MM.1S (cell line): ENCODE data around the gene GNG12.

Source experiments
- DNase-seq: peaks from one replicate; pipeline ENCODE4 v3.0.0-alpha.2; 2015
- H2AFZ ChIP-seq: fragments of 300-600 bp; sonication (generic); 2 replicates; pipeline ENCODE4 v1.6.0; 2016; ENCODE audit warnings: antibody characterized with exemption, low read length
- H3F3A ChIP-seq: fragments of 300-600 bp; sonication (generic); 2 replicates; pipeline ENCODE4 v1.6.1; 2016; ENCODE audit warnings: mild to moderate bottlenecking, antibody characterized with exemption, low read length, moderate library complexity, mixed read lengths; ENCODE audit not compliant: insufficient read depth
- H3K27ac ChIP-seq: fragments of 300-600 bp; sonication (generic); 2 replicates; pipeline ENCODE4 v1.5.1; 2016; ENCODE audit warnings: mild to moderate bottlenecking, low read length
- H3K27me3 ChIP-seq: fragments of 300-600 bp; sonication (generic); replicated peaks from 2 replicates; pipeline ENCODE4 v1.6.0; 2016; ENCODE audit warnings: low read length; ENCODE audit not compliant: insufficient read depth
- H3K36me3 ChIP-seq: fragments of 300-600 bp; sonication (generic); replicated peaks from 2 replicates; pipeline ENCODE4 v1.6.1; 2016; ENCODE audit warnings: mild to moderate bottlenecking, low read length, mixed read lengths; ENCODE audit not compliant: insufficient read depth
- H3K4me1 ChIP-seq: fragments of 300-600 bp; sonication (generic); 2 replicates; pipeline ENCODE4 v1.6.1; 2016; ENCODE audit warnings: low read length, mixed read lengths
- H3K4me2 ChIP-seq: fragments of 300-600 bp; sonication (generic); 2 replicates; pipeline ENCODE4 v1.6.0; 2016; ENCODE audit warnings: low read depth, low read length
- H3K4me3 ChIP-seq: fragments of 300-600 bp; sonication (generic); 2 replicates; pipeline ENCODE4 v1.5.1; 2016; ENCODE audit warnings: low read length, mixed read lengths
- H3K79me2 ChIP-seq: fragments of 300-600 bp; sonication (generic); 2 replicates; pipeline ENCODE4 v1.6.1; 2016; ENCODE audit warnings: mixed run types, low read length, mixed read lengths
- H3K9ac ChIP-seq: fragments of 300-600 bp; sonication (generic); 2 replicates; pipeline ENCODE4 v1.6.1; 2016; ENCODE audit warnings: low read length, mixed read lengths
- H3K9me2 ChIP-seq: fragments of 300-600 bp; sonication (generic); replicated peaks from 2 replicates; pipeline ENCODE4 v1.6.1; 2016; ENCODE audit warnings: mild to moderate bottlenecking, low read length, mixed read lengths; ENCODE audit not compliant: insufficient read depth
- H3K9me3 ChIP-seq: fragments of 300-600 bp; sonication (generic); replicated peaks from 2 replicates; pipeline ENCODE4 v1.6.1; 2016; ENCODE audit warnings: mild to moderate bottlenecking, low read length, mixed read lengths; ENCODE audit not compliant: insufficient read depth
- H4K20me1 ChIP-seq: fragments of 300-600 bp; sonication (generic); 2 replicates; pipeline ENCODE4 v1.6.1; 2016; ENCODE audit warnings: mild to moderate bottlenecking, low read length, moderate library complexity, mixed read lengths; ENCODE audit not compliant: insufficient read depth
- CTCF ChIP-seq: fragments of 300-600 bp; sonication (generic); IDR thresholded peaks from 2 replicates; pipeline ENCODE4 v1.5.1; 2016; ENCODE audit warnings: antibody characterized with exemption, low read length, mixed read lengths
- EZH2 ChIP-seq: fragments of 300-600 bp; sonication (generic); optimal IDR thresholded peaks from 2 replicates; pipeline ENCODE3; 2017; ENCODE audit warnings: low read depth, mild to moderate bottlenecking, antibody characterized with exemption, low read length, mixed read lengths
- EZH2phosphoT487 ChIP-seq: fragments of 300-600 bp; sonication (generic); IDR thresholded peaks from 2 replicates; pipeline ENCODE4 v1.6.1; 2018; ENCODE audit warnings: antibody characterized with exemption, low read length

GNG12 gene

GRCh38 chr1:67724928-67725560, 108.2 kb downstream of the GNG12 start:
- Histone ChIP-seq H3K9me3 (no peaks in the 10 kb centered on the region), H2AFZ (no peak overlapping the region), H3K27ac (no peak overlapping the region), H3K4me1 (peaks cover 12% of the 10 kb centered on the region), H4K20me1 (no peaks in the 10 kb centered on the region), H3K9ac (no peak overlapping the region), H3K4me2 (no peak overlapping the region), H3K36me3 (no peaks in the 10 kb centered on the region), H3K79me2 (no peaks in the 10 kb centered on the region), H3K27me3 (no peaks in the 10 kb centered on the region), H3K9me2 (no peaks in the 10 kb centered on the region), H3F3A (no peaks in the 10 kb centered on the region), H3K4me3 (no peak overlapping the region)
- TF ChIP-seq EZH2phosphoT487, result no peak
- TF ChIP-seq CTCF, result no peak
- TF ChIP-seq EZH2, result no peak
- DNase-seq, result no peak

GRCh38 chr1:67723620-67724019, 109.6 kb downstream of the GNG12 start:
- H3K27me3 ChIP-seq, result no peaks in the 10 kb centered on the region
- no peaks in the 10 kb centered on the region for H3F3A ChIP-seq
- H3K4me1 ChIP-seq, result peaks cover 12% of the 10 kb centered on the region
- H3K4me2 ChIP-seq, result no peak overlapping the region
- no peaks in the 10 kb centered on the region for H3K79me2 ChIP-seq
- H3K9ac ChIP-seq, result no peak overlapping the region
- no peaks in the 10 kb centered on the region for H3K9me2 ChIP-seq
- H3K36me3 ChIP-seq, result no peaks in the 10 kb centered on the region
- DNase-seq, result no peak
- TF ChIP-seq EZH2phosphoT487 (no peak), CTCF (no peak), EZH2 (no peak)
- no peaks in the 10 kb centered on the region for H4K20me1 ChIP-seq
- H3K4me3 ChIP-seq, result no peak overlapping the region
- H2AFZ ChIP-seq, result no peak overlapping the region
- H3K9me3 ChIP-seq, result no peaks in the 10 kb centered on the region
- H3K27ac ChIP-seq, result no peak overlapping the region

GRCh38 chr1:67723126-67723525, 110.1 kb downstream of the GNG12 start:
- H3K27ac ChIP-seq, result no peak overlapping the region
- no peak for TF ChIP-seq CTCF
- TF ChIP-seq EZH2phosphoT487, result no peak
- TF ChIP-seq EZH2, result no peak
- H3K79me2 ChIP-seq, result no peaks in the 10 kb centered on the region
- no peak for DNase-seq
- H3K4me3 ChIP-seq, result no peak overlapping the region
- H3K27me3 ChIP-seq, result no peaks in the 10 kb centered on the region
- no peaks in the 10 kb centered on the region for H3K36me3 ChIP-seq
- no peaks in the 10 kb centered on the region for H3F3A ChIP-seq
- H3K9ac ChIP-seq, result no peak overlapping the region
- H3K4me1 ChIP-seq, result peaks cover 12% of the 10 kb centered on the region
- H2AFZ ChIP-seq, result no peak overlapping the region
- no peaks in the 10 kb centered on the region for H3K9me2 ChIP-seq
- no peaks in the 10 kb centered on the region for H4K20me1 ChIP-seq
- H3K9me3 ChIP-seq, result no peaks in the 10 kb centered on the region
- H3K4me2 ChIP-seq, result no peak overlapping the region
